HPDE6-E6E7 (cell line): Measurements from ENCODE around the gene SYNJ2.
A peak's percentile ranks its signal among the peaks of the same experiment; 100 is the strongest.

Source experiments
- DNase-seq: peaks from one replicate; pipeline ENCODE4 v3.0.0; 2011; ENCODE audit warnings: missing footprints; ENCODE audit errors: extremely low spot score

The SYNJ2 gene

GRCh38 chr6:157978021-157978783, 3.5 kb upstream of the SYNJ2 start:
- DNase-seq = no peak

GRCh38 chr6:157980288-157981131, 1.2 kb upstream of the SYNJ2 start:
- no peak for DNase-seq

GRCh38 chr6:157981132-157981394, 600 bp upstream of the SYNJ2 start:
- DNase-seq = no peak

GRCh38 chr6:157982102-157982562, 469 bp downstream of the SYNJ2 start:
- peak; percentile 45 for DNase-seq

GRCh38 chr6:157982563-157983405, 1.1 kb downstream of the SYNJ2 start:
- DNase-seq = no peak

- DNase-seq = no peak
Measured at GRCh38 chr6:157983406-157984119, 1.9 kb downstream of the SYNJ2 start.

GRCh38 chr6:157984128-157984527, 2.5 kb downstream of the SYNJ2 start:
- DNase-seq = no peak

GRCh38 chr6:157984686-157985225, 3.1 kb downstream of the SYNJ2 start:
- no peak for DNase-seq

GRCh38 chr6:157985378-157986155, 3.9 kb downstream of the SYNJ2 start:
- DNase-seq = no peak

GRCh38 chr6:157987788-157988699, 6.4 kb downstream of the SYNJ2 start:
- DNase-seq = no peak

- DNase-seq = no peak
Measured at GRCh38 chr6:157988700-157989063, 7.0 kb downstream of the SYNJ2 start.

- DNase-seq = no peak
Measured at GRCh38 chr6:157989541-157990289, 8.1 kb downstream of the SYNJ2 start.

GRCh38 chr6:157990321-157991066, 8.8 kb downstream of the SYNJ2 start:
- no peak for DNase-seq

- DNase-seq = no peak
Measured at GRCh38 chr6:157991067-157991432, 9.4 kb downstream of the SYNJ2 start.

GRCh38 chr6:157993076-157993475, 11.4 kb downstream of the SYNJ2 start:
- DNase-seq = no peak

- DNase-seq = no peak
Measured at GRCh38 chr6:157994125-157994795, 12.6 kb downstream of the SYNJ2 start.

GRCh38 chr6:157995458-157995857, 13.8 kb downstream of the SYNJ2 start:
- DNase-seq = no peak
